Activated CD4-positive, alpha-beta memory T cell treated with anti-CD3 and anti-CD28 coated beads for 36 hours (primary cell): ENCODE measurements around the gene LYAR. TPM values are rescaled to one million over a fixed set of nuclear protein-coding genes. Genes with fewer than 3 reads are reported as not detected.
"Not testable (repeated sequence)": the region's sequence is repeated elsewhere in the genome, so short reads cannot be mapped to it uniquely, and the experiment has no call there.

Source experiments
- CTCF ChIA-PET: fragments of 350-600 bp; sonication (Branson Sonifier 250); formaldehyde crosslinking; loops from one replicate; lab custom pipeline; 2021; ENCODE audit warnings: antibody characterized with exemption, inconsistent platforms; lab: Charles Lee
- POLR2A ChIA-PET: fragments of 350-600 bp; sonication (Branson Sonifier 250); formaldehyde crosslinking; loops from one replicate; lab custom pipeline; 2021; ENCODE audit warnings: antibody characterized with exemption; lab: Charles Lee
- DNase-seq: peaks from one replicate; pipeline ENCODE4 v3.0.0-alpha.2; 2020
- H3K27ac Mint-ChIP-seq: one replicate; pipeline ENCODE4 v1.8.0; 2021; ENCODE audit warnings: mixed read lengths
- H3K27me3 Mint-ChIP-seq: one replicate; pipeline ENCODE4 v1.8.0; 2021; ENCODE audit warnings: mixed read lengths
- H3K36me3 Mint-ChIP-seq: one replicate; pipeline ENCODE4 v1.8.0; 2021; ENCODE audit warnings: mixed read lengths
- H3K4me1 Mint-ChIP-seq: one replicate; pipeline ENCODE4 v1.8.0; 2021; ENCODE audit warnings: low read depth, mixed read lengths
- H3K4me3 Mint-ChIP-seq: one replicate; pipeline ENCODE4 v1.8.0; 2021; ENCODE audit warnings: mild to moderate bottlenecking, mixed read lengths
- H3K9me3 Mint-ChIP-seq: one replicate; pipeline ENCODE4 v1.8.0; 2021; ENCODE audit warnings: mixed read lengths
- intact Hi-C: fragments of 100-400 bp; cut with micrococcal nuclease; formaldehyde crosslinking; loops from one replicate; pipeline ENCODE4 v1.15.1; 2023
- total RNA-seq, 2 experiments: library from RNA; stranded (reverse); gene quantifications; one replicate each; pipeline ENCODE4 v1.2.3, GENCODE V29; 2021

LYAR gene
- total RNA-seq, 2 experiments from 2014 or later, result 49.7 to 54.0 TPM

GRCh38 chr4:4277531-4277930 lies 12.4 kb downstream of the LYAR start:
- Mint-ChIP-seq H3K27ac (no peak overlapping the region), H3K9me3 (no peaks in the 10 kb centered on the region)
- CTCF ChIA-PET, result no interaction called here

GRCh38 chr4:4274226-4274625 lies 15.7 kb downstream of the LYAR start:
- peaks cover 19% of the 10 kb centered on the region for H3K4me1 Mint-ChIP-seq
- H3K9me3 Mint-ChIP-seq, result no peaks in the 10 kb centered on the region
- H3K27ac Mint-ChIP-seq, result no peak overlapping the region
- no peak for DNase-seq
- intact Hi-C loops, result no loop called here
- H3K27me3 Mint-ChIP-seq, result no peaks in the 10 kb centered on the region
- H3K36me3 Mint-ChIP-seq, result peaks cover 59% of the 10 kb centered on the region
- H3K4me3 Mint-ChIP-seq, result no peak overlapping the region
- CTCF ChIA-PET, result interaction anchor here (2.2 kb wide), 1 partner anchor 14 kb away, joined by 10 read pairs; no protein-coding TSS in a partner anchor
- POLR2A ChIA-PET, result no interaction called here

More at GRCh38 chr4:4277531-4277930, 12.4 kb downstream of the LYAR start:
- intact Hi-C loops, result no loop called here
- DNase-seq, result no peak
- H3K4me1 Mint-ChIP-seq, result no peaks in the 10 kb centered on the region
- POLR2A ChIA-PET, result no interaction called here
- peaks cover 62% of the 10 kb centered on the region for H3K36me3 Mint-ChIP-seq
- H3K27me3 Mint-ChIP-seq, result no peaks in the 10 kb centered on the region
- no peak overlapping the region for H3K4me3 Mint-ChIP-seq

- Mint-ChIP-seq H3K36me3 (peaks cover 56% of the 10 kb centered on the region), H3K27ac (no peak overlapping the region), H3K4me1 (peaks cover 25% of the 10 kb centered on the region), H3K27me3 (no peaks in the 10 kb centered on the region), H3K4me3 (no peak overlapping the region), H3K9me3 (no peaks in the 10 kb centered on the region)
- CTCF ChIA-PET, result no interaction called here
- DNase-seq, result no peak
- POLR2A ChIA-PET, result no interaction called here
- intact Hi-C loops, result no loop called here
Observed at GRCh38 chr4:4271912-4272311, 18.0 kb downstream of the LYAR start.

- CTCF ChIA-PET, result no interaction called here
Observed at GRCh38 chr4:4270529-4270928, 19.4 kb downstream of the LYAR start.

GRCh38 chr4:4269856-4270255 lies 20.1 kb downstream of the LYAR start:
- intact Hi-C loops, result no loop called here
- H3K4me1 Mint-ChIP-seq, result peaks cover 25% of the 10 kb centered on the region
- CTCF ChIA-PET, result no interaction called here

More at GRCh38 chr4:4270529-4270928, 19.4 kb downstream of the LYAR start:
- DNase-seq, result no peak
- Mint-ChIP-seq H3K27me3 (no peaks in the 10 kb centered on the region), H3K4me1 (peaks cover 25% of the 10 kb centered on the region), H3K4me3 (no peak overlapping the region), H3K27ac (peak overlapping the region; percentile 80), H3K9me3 (no peaks in the 10 kb centered on the region), H3K36me3 (peaks cover 64% of the 10 kb centered on the region)
- POLR2A ChIA-PET, result no interaction called here
- intact Hi-C loops, result no loop called here

GRCh38 chr4:4269331-4269731 lies 20.6 kb downstream of the LYAR start:
- DNase-seq, result peak; percentile 31
- Mint-ChIP-seq H3K27me3 (no peaks in the 10 kb centered on the region), H3K27ac (peak overlapping the region; percentile 85), H3K9me3 (no peaks in the 10 kb centered on the region), H3K4me1 (peaks cover 25% of the 10 kb centered on the region), H3K36me3 (peaks cover 55% of the 10 kb centered on the region), H3K4me3 (peak overlapping the region; percentile 21)
- intact Hi-C loops, result no loop called here
- ChIA-PET CTCF (interaction anchor here (1.6 to 2.2 kb wide), 2 partner anchors 10 to 18 kb away, joined by 5 to 13 read pairs; no protein-coding TSS in a partner anchor), POLR2A (no interaction called here)

More at GRCh38 chr4:4269856-4270255, 20.1 kb downstream of the LYAR start:
- Mint-ChIP-seq H3K36me3 (peaks cover 60% of the 10 kb centered on the region), H3K27ac (peak overlapping the region; percentile 85), H3K9me3 (no peaks in the 10 kb centered on the region), H3K4me3 (peak overlapping the region; percentile 21), H3K27me3 (no peaks in the 10 kb centered on the region)
- POLR2A ChIA-PET, result no interaction called here
- peak; percentile 30 for DNase-seq

- Mint-ChIP-seq H3K4me1 (peaks cover 25% of the 10 kb centered on the region), H3K9me3 (no peaks in the 10 kb centered on the region), H3K27me3 (no peaks in the 10 kb centered on the region), H3K36me3 (peaks cover 51% of the 10 kb centered on the region), H3K4me3 (peak overlapping the region; percentile 21), H3K27ac (peak overlapping the region; percentile 85)
- intact Hi-C loops, result no loop called here
- CTCF ChIA-PET, result interaction anchor here (1.6 to 2.2 kb wide), 2 partner anchors 9 to 17 kb away, joined by 5 to 13 read pairs; no protein-coding TSS in a partner anchor
- POLR2A ChIA-PET, result no interaction called here
- DNase-seq, result no peak
Observed at GRCh38 chr4:4268776-4269175, 21.2 kb downstream of the LYAR start.

- Mint-ChIP-seq H3K9me3 (no peaks in the 10 kb centered on the region), H3K36me3 (peaks cover 46% of the 10 kb centered on the region), H3K27ac (no peak overlapping the region), H3K4me1 (peaks cover 25% of the 10 kb centered on the region), H3K4me3 (no peak overlapping the region), H3K27me3 (no peaks in the 10 kb centered on the region)
- DNase-seq, result no peak
- intact Hi-C loops, result no loop called here
- POLR2A ChIA-PET, result interaction anchor here (1.0 kb wide), 1 partner anchor 20 kb away, joined by 4 read pairs; the partner anchor contains the start of gene TMEM128
- CTCF ChIA-PET, result interaction anchor here (0.9 to 2.2 kb wide), 3 partner anchors 8 to 22 kb away, joined by 4 to 13 read pairs (median 5); partner anchors contain the start of genes LYAR and ZBTB49
Observed at GRCh38 chr4:4267981-4268380, 22.0 kb downstream of the LYAR start.

GRCh38 chr4:4260185-4260751 lies 29.7 kb downstream of the LYAR start:
- no peak for DNase-seq
- intact Hi-C loops, result loop anchor here (1.0 kb wide), 1 partner anchor 75 kb away; no protein-coding TSS in a partner anchor
- H3K9me3 Mint-ChIP-seq, result no peaks in the 10 kb centered on the region
- H3K27ac Mint-ChIP-seq, result no peak overlapping the region
- H3K4me1 Mint-ChIP-seq, result peaks cover 3% of the 10 kb centered on the region
- CTCF ChIA-PET, result interaction anchor here (0.6 to 2.9 kb wide), 15 partner anchors 8 to 236 kb away, joined by 3 to 19 read pairs (median 6); partner anchors contain the start of genes LYAR, TMEM128 and ZBTB49
- H3K27me3 Mint-ChIP-seq, result no peaks in the 10 kb centered on the region
- H3K4me3 Mint-ChIP-seq, result no peak overlapping the region
- POLR2A ChIA-PET, result interaction anchor here (2.5 kb wide), 1 partner anchor 12 kb away, joined by 8 read pairs; the partner anchor contains the start of gene TMEM128
- H3K36me3 Mint-ChIP-seq, result no peaks in the 10 kb centered on the region

- Mint-ChIP-seq H3K27ac (no peak overlapping the region), H3K27me3 (no peaks in the 10 kb centered on the region), H3K4me3 (no peak overlapping the region), H3K4me1 (peaks cover 3% of the 10 kb centered on the region), H3K9me3 (no peaks in the 10 kb centered on the region), H3K36me3 (no peaks in the 10 kb centered on the region)
- ChIA-PET CTCF (interaction anchor here (0.7 to 2.9 kb wide), 15 partner anchors 8 to 237 kb away, joined by 3 to 19 read pairs (median 6); partner anchors contain the start of gene TMEM128), POLR2A (interaction anchor here (2.5 kb wide), 1 partner anchor 12 kb away, joined by 8 read pairs; the partner anchor contains the start of gene TMEM128)
- DNase-seq, result no peak
- intact Hi-C loops, result loop anchor here (1.0 kb wide), 1 partner anchor 76 kb away; no protein-coding TSS in a partner anchor
Observed at GRCh38 chr4:4259484-4260100, 30.4 kb downstream of the LYAR start.

- DNase-seq, H3K27me3 Mint-ChIP-seq, H3K4me1 Mint-ChIP-seq, POLR2A ChIA-PET, H3K27ac Mint-ChIP-seq, H3K9me3 Mint-ChIP-seq, H3K36me3 Mint-ChIP-seq, intact Hi-C loops, CTCF ChIA-PET, H3K4me3 Mint-ChIP-seq: not testable (repeated sequence)
Observed at GRCh38 chr4:4257705-4258104, 32.2 kb downstream of the LYAR start.

- Mint-ChIP-seq H3K36me3 (no peaks in the 10 kb centered on the region), H3K4me3 (no peak overlapping the region), H3K27ac (no peak overlapping the region), H3K9me3 (no peaks in the 10 kb centered on the region), H3K27me3 (no peaks in the 10 kb centered on the region), H3K4me1 (peaks cover 3% of the 10 kb centered on the region)
- ChIA-PET CTCF (interaction anchor here (1.0 kb wide), 1 partner anchor 79 kb away, joined by 3 read pairs; no protein-coding TSS in a partner anchor), POLR2A (no interaction called here)
- intact Hi-C loops, result no loop called here
- DNase-seq, result no peak
Observed at GRCh38 chr4:4256799-4257198, 33.2 kb downstream of the LYAR start.
